HG03064 (cell line): ENCODE results near the gene PRR20B.
"Not testable (repeated sequence)": the region's sequence is repeated elsewhere in the genome, so short reads cannot be mapped to it uniquely, and the experiment has no call there.

Experiments used
- ATAC-seq: cut with Tn5 transposase; IDR thresholded peaks from one replicate; pipeline ENCODE4 v1.9.1; 2021; ENCODE audit warnings: low read depth; ENCODE audit not compliant: unreplicated experiment

Gene PRR20B

DNA sequence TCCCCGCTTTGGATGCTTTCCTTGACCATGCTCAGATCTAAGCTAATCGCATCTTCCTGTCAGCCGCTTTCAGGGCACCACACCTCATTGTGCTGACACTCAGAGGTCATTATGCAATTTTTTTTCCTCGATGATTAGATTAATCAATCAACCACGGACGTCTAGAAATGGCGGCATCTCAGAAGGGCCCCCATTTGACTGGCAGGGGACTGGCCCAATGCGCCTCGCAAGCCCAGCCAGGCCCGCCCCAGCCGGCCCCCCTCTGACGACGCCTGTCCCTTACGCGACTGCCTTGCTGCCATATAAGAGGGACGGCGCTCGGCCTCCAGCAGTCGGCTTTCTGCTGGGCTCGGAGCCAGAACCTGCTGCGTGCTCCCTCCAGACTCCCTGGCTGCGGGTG, at the start of gene PRR20B:
TSS of gene PRR20B (plus strand) at position 301 of the 400 bp plus-strand sequence. CDS start 387 bp downstream, outside the sequence.
- not testable (repeated sequence) for ATAC-seq

DNA sequence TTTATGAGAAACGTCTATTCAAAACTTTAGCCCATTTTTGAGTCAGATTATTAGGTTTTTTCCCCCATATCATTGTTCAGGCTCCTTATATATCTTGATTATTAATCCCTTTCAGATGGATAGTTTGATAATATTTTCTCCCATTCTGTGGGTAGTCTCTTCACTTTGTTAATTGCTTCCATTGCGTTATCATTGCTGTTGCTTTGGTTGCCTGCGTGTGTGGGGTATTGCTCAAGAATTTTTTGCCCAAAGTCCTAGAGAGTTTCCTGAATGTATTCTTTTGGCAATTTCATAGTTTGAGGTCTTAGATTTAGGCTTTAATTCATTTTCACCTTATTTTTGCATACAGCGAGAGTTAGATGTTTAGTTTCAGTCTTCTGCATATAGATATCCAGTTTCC, 32.3 kb upstream of the PRR20B start:
- ATAC-seq = no peak

DNA sequence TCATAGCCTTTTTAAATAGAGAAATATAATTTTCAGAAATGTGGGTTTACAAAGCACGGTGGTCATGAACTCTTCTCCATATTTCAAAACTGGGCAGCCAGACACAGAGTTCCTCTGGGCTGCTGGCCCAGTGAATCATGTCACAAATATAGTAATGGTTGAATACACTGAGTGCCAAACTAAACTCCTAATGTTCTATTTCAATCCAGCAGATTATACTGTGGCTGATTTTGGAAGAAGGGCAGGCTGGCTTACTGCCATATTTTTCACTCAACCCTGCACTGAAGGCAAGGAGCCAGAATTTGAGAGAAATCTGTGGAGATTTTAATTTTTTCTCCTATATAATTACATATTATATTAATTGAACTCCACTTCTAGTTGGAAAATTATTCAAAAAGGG, 23.6 kb upstream of the PRR20B start:
- no peak for ATAC-seq

DNA sequence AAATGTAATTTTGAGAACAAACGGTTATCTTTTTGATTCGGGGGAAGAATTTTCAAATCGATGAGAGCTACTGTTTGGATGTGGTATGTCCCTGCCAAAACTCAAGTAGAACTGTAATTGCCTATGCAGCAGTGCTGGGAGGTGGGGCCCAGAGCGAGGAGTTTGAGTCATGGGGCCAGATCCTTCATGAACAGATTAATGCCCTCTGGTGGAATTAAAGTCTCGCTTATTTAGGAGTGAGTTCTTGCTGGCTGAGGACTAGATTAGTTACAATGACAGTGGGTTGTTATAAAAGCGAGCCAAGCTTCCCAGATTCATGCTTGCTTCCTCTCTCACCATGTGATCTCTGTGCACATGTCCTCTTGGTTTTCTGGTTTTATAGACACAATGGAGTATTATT, 18.4 kb upstream of the PRR20B start:
- no peak for ATAC-seq

DNA sequence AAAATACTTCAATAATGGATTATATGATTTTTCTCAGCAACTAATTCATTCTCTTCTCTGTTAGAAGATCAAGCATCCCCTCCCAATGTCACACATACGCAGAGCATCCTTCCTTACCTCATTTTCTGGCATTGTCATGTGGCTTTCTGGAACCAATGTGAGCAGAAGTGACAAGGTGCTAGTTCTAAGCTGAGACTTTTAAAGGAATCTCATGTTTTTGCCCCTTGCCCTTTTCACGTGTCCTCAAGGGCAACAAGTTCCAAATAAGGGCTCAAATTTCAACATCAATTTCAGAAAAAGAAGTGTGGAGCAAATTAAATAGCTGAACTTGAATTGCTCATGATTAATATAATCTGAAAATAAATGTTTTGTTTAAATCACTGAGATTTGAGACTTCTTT, 11.2 kb upstream of the PRR20B start:
- ATAC-seq = no peak

DNA sequence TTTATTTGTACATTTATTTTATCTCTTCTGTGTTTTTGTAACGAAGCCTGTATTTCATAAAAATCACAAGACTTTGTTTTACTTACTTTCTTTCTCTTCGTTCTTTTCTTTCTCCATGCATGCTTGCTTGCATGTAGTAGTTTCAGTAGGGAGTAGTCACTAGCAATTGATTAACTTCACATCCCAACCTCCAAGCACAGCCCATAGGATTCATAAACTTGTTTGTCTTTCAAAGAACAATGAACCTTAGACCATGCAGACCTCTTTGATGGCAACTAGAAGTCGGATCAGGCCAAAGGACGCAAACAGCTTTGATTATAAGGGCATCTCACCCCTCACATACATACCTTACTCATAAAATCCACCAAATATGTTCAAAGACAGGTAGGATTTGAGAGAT, 9.7 kb upstream of the PRR20B start:
- ATAC-seq = no peak

DNA sequence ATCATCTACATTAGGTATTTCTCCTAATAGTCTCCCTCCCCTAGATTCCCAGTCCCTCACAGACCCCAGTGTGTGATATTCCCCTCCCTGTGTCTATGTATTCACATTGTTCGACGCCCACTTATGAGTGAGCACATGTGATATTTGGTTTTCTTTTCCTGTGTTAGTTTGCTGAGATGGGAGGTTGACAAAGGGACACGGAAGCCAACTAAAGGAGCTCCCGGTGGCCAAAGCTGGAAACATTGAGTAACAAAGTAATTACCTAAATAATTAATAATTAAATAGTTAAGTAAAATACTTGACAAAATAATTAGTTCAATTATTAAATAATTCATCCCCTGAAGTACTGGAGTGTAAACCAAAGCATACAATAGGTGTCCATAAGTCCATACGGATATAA, 8.3 kb upstream of the PRR20B start:
- no peak for ATAC-seq

DNA sequence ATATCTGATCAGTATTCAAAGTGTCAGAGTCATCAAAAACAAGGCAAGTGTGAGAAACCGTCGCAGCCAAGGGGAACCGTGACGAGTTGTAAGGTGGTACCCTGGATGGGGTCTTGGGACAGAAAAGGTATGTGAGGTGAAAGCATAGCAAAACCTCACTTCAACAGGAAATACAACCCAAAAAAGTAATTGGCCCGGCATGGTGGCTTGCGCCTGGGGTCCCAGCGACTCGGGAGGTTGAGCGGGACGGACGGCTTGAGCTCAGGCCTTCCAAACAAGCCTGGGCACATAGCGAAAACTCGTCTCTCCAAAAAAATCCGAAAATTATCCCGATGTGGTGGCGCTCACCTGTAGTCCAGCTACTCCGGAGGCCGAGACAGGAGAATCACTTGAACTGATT, 7.5 kb upstream of the PRR20B start:
- not testable (repeated sequence) for ATAC-seq

DNA sequence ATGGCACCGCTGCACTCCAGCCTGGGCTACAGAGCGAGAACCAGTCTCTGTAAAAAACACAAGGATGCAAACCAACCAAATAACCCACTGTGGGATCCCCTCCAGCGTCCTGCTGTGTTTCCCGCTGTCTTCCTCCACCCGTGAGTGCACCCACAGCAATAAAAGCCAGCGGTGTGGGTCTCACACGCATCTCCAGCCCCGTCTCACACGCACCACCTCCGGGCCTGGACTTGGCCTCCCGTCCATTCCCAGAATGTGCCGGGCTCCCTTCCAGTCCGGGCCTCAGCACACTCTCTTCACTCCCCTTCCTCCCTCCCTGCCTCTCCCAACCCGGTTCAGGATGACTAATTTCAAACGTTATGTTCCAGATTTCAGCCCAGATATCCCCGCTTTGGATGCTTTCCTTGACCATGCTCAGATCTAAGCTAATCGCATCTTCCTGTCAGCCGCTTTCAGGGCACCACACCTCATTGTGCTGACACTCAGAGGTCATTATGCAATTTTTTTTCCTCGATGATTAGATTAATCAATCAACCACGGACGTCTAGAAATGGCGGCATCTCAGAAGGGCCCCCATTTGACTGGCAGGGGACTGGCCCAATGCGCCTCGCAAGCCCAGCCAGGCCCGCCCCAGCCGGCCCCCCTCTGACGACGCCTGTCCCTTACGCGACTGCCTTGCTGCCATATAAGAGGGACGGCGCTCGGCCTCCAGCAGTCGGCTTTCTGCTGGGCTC, 6.9 kb upstream of the PRR20B start, which contains the start of gene PRR20A:
TSS of gene PRR20A (plus strand) at position 684 of the 734 bp plus-strand sequence. CDS start 387 bp downstream, outside the sequence.
- not testable (repeated sequence) for ATAC-seq

DNA sequence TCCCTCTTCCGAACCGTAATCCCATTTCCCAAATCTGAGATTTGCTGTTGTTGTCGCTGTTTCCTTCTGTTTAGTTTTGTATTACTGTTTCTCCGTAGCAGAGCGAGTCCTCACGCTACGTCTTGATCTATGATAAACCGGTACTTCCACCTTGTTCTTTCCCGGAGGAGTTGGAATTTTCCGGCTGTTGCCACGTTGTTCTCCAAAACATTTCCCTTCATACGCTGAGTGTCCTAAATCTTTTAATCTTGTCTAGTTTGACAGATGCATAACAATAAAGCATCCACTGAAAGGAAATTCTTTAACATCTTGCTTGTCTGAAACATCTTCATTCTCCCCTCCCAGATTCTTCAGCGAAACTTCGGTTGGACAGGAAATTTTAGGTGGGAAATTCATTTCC, 818 bp downstream of the PRR20B start:
- not testable (repeated sequence) for ATAC-seq

DNA sequence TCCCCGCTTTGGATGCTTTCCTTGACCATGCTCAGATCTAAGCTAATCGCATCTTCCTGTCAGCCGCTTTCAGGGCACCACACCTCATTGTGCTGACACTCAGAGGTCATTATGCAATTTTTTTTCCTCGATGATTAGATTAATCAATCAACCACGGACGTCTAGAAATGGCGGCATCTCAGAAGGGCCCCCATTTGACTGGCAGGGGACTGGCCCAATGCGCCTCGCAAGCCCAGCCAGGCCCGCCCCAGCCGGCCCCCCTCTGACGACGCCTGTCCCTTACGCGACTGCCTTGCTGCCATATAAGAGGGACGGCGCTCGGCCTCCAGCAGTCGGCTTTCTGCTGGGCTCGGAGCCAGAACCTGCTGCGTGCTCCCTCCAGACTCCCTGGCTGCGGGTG, 6.5 kb downstream of the PRR20B start, which contains the start of gene PRR20C:
TSS of gene PRR20C (plus strand) at position 301 of the 400 bp plus-strand sequence. CDS start 387 bp downstream, outside the sequence.
- ATAC-seq = not testable (repeated sequence)

DNA sequence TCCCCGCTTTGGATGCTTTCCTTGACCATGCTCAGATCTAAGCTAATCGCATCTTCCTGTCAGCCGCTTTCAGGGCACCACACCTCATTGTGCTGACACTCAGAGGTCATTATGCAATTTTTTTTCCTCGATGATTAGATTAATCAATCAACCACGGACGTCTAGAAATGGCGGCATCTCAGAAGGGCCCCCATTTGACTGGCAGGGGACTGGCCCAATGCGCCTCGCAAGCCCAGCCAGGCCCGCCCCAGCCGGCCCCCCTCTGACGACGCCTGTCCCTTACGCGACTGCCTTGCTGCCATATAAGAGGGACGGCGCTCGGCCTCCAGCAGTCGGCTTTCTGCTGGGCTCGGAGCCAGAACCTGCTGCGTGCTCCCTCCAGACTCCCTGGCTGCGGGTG, 13.0 kb downstream of the PRR20B start, which contains the start of gene PRR20D:
TSS of gene PRR20D (plus strand) at position 301 of the 400 bp plus-strand sequence. CDS start 387 bp downstream, outside the sequence.
- not testable (repeated sequence) for ATAC-seq

DNA sequence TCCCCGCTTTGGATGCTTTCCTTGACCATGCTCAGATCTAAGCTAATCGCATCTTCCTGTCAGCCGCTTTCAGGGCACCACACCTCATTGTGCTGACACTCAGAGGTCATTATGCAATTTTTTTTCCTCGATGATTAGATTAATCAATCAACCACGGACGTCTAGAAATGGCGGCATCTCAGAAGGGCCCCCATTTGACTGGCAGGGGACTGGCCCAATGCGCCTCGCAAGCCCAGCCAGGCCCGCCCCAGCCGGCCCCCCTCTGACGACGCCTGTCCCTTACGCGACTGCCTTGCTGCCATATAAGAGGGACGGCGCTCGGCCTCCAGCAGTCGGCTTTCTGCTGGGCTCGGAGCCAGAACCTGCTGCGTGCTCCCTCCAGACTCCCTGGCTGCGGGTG, 19.6 kb downstream of the PRR20B start, which contains the start of gene PRR20E:
TSS of gene PRR20E (plus strand) at position 301 of the 400 bp plus-strand sequence. CDS start 387 bp downstream, outside the sequence.
- not testable (repeated sequence) for ATAC-seq

DNA sequence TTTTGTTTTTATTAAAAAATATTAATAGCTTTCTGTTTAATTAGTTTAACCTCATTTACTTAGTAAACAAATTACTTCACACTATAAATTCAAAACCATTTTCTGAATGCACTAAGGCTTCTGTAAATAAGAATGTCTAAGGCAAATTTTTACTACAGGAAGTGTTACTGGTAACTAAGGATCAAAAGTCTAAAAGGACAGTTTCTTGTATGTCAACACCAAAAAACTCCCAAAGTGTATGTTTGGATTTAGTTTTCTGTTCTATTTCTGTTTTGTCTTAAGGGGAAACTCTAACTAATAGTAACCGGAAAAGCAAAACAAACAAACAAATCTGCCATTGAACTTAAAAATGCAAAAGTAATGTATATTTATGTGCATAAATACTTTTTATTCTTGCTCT, 44.4 kb downstream of the PRR20B start:
- no peak for ATAC-seq
